Tibial nerve (tissue), 4 donors: ENCODE measurements around the gene SEL1L3.

Experiments
- EP300 ChIP-seq, 2 donors: sonication (generic); formaldehyde crosslinking; IDR thresholded peaks; one replicate each; pipeline ENCODE4 v1.6.1; 2017; ENCODE audit warnings: antibody characterized with exemption in 2 of 2, mild to moderate bottlenecking in 1 of 2
- POLR2A ChIP-seq, 2 donors: fragments of 450-650 bp; IDR thresholded peaks; one replicate each; pipeline ENCODE4 v1.6.1; 2017; ENCODE audit warnings: antibody characterized with exemption in 2 of 2, mild to moderate bottlenecking in 2 of 2, moderate library complexity in 2 of 2
- TF ChIP-seq, protein P1 (sequence below), 5 experiments: fragments of 200-600 bp in 3 of 5; fragments of 450-650 bp in 2 of 5; sonication (generic) in 3 of 5; IDR thresholded peaks; one replicate each; pipeline ENCODE4 v1.5.1; 2016 to 2019; ENCODE audit warnings: antibody characterized with exemption in 5 of 5, mild to moderate bottlenecking in 3 of 5, moderate library complexity in 2 of 5

DNA sequence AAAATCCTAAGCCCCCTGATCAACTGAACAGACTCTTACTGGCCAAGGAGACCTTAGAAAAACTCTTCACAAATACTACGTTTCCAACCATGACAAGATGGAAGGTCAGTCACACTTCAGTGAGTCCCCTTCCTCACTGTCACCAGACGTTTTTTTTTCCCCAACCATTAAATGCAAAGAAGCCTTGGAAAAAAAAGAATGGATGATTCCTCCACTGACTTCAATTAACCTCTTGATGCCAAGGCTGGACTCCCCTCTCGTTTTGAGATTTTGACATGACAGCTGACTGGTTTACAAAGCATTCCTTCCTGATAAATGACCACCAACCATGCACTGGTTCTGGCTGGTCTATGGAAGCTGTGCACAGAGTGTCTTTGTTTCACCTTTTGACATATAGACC, 133.9 kb downstream of the SEL1L3 start:
- TF ChIP-seq POLR2A (IDR thresholded peaks at IDR 0.05) = no peak
- TF ChIP-seq, protein P1, sequence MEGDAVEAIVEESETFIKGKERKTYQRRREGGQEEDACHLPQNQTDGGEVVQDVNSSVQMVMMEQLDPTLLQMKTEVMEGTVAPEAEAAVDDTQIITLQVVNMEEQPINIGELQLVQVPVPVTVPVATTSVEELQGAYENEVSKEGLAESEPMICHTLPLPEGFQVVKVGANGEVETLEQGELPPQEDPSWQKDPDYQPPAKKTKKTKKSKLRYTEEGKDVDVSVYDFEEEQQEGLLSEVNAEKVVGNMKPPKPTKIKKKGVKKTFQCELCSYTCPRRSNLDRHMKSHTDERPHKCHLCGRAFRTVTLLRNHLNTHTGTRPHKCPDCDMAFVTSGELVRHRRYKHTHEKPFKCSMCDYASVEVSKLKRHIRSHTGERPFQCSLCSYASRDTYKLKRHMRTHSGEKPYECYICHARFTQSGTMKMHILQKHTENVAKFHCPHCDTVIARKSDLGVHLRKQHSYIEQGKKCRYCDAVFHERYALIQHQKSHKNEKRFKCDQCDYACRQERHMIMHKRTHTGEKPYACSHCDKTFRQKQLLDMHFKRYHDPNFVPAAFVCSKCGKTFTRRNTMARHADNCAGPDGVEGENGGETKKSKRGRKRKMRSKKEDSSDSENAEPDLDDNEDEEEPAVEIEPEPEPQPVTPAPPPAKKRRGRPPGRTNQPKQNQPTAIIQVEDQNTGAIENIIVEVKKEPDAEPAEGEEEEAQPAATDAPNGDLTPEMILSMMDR (IDR thresholded peaks at IDR 0.05) = no peak
- TF ChIP-seq EP300 (IDR thresholded peaks at IDR 0.05) = no peak
